Measurements from ENCODE around the gene EFCAB11.
A peak's percentile ranks its signal among the peaks of the same experiment; 100 is the strongest.

The EFCAB11 gene, protein sequence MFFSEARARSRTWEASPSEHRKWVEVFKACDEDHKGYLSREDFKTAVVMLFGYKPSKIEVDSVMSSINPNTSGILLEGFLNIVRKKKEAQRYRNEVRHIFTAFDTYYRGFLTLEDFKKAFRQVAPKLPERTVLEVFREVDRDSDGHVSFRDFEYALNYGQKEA

DNA sequence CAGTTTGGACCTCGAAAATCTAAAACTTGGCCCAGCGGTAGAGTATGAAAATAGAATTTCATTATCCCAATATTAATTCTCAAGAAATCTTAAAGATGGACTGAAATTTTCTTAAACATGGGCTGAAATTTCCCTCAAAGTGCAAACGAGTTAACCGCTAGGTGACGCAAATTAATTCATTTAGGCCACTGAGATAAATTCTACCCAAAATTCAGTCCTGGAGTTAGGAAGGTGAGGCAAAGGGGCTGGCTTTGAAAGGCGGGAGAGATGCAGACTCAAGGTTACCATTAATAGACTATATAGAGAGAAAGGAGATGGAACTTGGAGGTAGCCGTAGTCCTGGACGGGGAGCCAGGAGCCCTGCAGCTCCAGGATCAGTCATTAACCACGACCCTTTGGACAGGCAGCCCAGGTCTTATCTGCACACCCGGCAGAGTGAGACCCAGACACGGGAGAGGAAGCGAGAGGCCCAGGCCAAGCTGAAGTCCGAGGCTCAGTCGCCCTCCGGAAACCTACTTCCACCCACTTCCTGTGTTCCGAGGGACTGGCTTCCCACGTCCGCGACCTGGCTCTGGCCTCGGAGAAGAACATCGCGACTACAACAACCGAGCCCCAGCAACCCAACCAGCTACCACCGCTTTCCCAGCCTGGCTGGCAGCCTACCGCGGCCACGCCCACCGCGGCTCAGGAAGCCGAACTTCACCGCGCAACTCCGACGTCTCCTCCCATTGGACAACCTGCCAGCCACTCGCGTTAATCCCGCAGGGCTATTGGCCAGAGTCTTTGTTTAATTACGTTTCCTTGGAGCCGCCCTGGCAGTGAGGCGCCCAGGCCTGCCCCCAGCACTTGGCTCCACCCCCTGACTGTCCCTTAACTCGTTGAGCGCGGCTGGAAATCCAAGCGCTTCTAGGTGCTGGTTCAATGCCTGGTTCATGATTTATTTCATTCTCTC, at the start of gene EFCAB11:
TSS of gene EFCAB11 (minus strand) at position 661 of the 952 bp plus-strand sequence. CDS start at position 591, 70 bp downstream.
- peak; percentile 99 for DNase-seq

DNA sequence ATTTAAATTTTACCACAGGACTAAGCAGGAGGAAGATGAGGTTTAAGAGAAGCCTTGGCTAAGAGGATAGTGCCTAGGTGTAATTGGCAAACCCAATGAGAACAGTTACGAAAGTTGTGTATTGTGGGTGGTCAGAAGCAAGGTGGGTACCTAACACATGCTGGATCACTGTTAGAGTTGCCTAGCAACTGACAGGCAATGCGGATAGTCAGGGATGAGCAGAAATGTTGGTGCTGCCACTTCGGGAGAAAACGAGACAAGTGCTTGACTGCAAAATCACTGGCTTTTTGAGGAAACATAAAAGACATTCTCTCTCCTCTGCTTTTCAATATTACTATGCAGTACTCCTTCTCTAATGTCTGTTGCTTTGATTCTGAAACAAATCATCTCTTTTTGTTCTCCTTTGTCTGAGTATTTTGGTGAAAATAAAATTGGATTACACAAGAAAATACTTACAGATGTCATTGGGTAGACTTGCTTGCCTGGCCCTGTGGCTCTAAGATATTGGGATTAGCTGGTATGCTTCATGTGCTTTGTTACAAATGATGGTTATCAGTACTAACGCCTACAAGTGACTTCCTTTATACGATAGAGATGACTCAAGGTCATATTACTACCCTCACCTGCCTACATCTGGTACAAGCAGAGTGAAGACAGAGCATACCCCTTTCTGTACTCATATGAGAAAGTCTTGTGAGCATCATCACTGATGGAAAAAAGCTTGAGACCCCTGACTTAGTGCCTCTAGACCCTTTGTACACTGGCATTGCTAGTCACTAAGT, 49.2 kb upstream of the EFCAB11 start:
- no peak for DNase-seq

DNA sequence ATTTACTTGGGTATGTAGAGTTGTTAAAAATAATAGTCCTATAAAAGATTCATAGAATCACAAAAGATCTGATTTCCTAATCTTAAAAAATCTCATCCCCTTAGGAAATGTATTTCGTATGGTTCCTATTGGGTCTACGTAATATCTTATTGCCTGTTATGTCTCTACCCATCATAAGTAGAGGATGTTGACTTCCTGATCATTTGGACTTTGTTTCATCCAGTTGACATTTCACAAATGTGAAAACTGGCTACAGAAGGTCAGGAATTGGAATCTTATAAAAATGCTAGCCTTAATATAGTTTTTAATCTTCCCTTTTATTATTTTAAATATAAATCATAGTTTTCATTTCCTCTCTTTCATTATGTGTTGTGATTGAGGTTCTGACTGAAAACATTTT, 46.4 kb upstream of the EFCAB11 start:
- no peak for DNase-seq

DNA sequence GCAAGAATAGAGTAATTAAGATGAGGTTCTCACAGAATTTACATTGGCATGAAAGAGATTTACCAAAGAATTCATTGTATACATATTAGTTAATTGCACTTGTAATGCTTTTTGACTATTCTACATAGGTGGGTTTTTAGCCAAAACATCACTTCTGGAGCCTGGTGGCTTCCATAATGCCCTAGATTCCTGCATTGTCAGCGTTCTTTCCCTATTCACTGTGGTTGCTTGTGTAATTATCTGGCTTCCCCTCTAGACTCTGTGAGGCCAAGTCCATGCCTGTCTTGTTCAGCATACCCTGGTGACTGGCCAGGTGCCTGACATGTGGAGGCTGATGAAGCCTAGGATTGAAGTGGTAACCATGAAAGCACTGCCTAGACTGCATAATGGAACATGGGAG, 42.4 kb upstream of the EFCAB11 start:
- no peak for DNase-seq

DNA sequence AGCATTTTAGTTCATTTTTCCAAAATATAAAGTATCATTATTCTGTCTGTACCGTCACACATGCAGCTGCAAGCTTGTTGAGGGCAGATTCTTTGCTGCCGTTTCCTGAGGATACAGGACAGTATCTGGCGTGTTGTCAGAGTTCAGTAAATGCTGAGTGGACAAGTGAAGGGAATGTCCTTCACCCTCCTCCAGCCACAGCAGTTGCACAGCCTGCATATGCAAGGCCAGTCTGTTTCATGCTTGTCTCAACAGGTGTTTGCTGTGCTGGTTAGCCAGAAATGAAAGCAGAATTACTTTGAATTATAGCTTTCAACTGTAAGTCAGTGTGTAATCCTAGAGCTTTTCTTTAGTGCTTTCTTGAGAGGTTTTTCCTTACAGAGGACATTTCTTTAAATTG, 37.7 kb upstream of the EFCAB11 start:
- DNase-seq: no peak

DNA sequence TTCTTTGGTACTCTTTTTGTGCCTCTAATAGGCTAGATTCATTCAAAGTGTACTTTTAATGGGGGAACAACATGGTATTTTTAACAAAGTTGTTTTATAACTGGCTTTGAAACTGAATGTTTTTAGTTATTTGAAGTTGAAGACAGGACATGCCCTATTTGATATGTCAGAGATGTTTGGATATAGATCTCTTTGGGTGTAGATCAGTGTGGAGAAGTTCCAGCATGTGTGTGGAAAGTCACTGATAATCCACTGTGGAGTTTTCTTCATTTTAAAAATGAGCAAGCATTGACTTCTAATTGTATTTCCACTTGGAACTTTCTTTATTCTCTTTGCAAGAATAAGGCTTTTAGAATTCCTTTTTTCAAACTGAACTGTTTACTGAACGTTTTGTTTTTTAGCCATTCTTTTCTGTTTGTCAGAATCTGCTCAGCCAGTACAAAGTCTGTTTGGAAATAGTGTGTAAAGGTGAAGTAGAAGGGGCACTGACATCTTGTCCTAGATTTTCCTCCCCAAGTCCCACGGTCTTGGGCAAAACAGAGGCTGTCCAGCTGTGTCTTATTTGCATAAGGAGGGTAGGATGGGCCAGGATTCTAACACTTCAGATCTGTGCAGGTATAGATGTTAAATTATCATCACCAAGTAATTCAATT, 36.2 kb upstream of the EFCAB11 start:
- no peak for DNase-seq

DNA sequence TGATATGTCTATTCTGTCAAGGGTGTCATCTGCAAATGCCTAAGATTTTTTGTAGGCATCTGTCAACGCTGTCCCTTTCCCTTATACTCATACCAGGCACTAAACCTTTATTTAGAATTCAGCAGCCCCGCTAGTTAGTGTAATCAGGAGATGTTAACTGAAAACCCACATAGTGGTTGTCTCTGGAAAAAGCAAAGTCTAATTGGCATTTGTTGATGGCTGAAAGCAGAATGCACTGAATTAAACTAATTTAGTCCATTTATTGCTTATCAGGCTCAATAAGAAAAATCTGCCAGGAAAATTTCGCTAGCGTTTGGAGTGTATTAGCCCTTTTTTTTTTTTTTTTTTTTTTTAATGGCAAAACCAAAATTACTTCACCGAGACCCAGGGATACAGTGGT, 35.7 kb upstream of the EFCAB11 start:
- no peak for DNase-seq

DNA sequence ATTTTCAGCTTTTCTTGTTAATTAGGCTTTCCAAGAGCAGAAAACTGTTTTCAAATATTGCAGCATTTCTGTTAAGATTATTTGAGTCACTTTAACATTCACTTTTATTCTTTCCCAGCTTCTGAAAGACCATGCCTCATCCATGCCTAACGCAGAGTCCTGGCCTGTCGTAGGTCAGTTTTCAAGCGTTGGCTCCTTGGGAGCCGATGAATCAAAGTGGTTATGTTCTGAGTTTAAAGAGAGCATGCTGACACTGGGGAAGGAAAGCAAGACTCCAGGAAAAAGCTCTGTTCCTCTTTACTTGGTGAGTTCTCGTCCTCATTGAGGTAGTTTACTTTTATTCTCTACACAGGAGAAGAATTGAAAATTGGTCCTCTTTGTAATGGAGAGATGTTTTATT, 34.3 kb upstream of the EFCAB11 start:
- no peak for DNase-seq

DNA sequence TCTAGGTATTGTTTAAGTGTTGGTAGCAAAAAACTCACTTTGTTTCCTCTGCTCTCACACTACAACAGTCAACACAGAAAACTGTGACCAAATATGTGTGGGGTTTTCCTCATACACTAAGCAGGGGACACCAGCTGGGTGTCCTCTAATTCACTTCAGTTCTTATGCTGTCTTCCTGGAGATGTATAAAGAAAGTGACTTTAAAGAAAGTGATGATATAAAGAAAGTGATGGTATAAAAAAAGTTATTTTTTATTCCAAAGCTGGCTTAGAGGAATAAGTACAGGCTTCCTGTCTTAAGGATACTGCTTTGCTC, 32.6 kb upstream of the EFCAB11 start:
- DNase-seq: no peak

DNA sequence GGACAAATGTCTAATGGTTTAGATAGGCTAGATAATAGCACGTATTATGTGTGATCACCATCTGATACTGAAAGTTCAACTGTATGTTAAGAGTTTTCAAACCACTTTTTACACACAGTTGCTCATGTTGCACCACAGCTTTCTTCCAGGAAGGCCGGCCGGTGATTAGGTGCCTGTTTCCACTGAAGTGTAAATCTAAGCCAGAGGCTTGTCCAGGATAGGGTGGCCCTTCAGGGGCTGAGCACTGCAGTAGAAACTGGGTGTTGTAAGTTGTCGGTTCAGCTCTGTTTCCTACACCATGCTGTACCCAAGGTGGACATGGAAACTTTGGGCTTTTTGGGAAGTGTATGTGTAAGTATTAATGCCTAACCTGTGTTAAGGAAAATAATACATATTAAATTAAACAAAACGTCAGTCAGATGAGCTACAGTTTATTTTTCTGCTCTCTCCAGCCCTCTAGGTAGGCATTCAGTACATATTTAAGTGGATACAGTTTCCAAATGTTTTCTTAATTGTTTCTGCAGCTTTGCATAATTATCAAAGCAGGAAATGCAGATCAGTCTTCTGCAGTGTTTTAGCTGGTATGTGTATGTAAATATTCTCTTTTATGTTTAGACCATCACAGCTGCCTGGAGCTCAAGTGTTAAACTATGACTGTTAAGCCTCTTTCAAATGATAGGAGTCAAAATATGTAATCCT, 32.1 kb upstream of the EFCAB11 start:
- DNase-seq: no peak

DNA sequence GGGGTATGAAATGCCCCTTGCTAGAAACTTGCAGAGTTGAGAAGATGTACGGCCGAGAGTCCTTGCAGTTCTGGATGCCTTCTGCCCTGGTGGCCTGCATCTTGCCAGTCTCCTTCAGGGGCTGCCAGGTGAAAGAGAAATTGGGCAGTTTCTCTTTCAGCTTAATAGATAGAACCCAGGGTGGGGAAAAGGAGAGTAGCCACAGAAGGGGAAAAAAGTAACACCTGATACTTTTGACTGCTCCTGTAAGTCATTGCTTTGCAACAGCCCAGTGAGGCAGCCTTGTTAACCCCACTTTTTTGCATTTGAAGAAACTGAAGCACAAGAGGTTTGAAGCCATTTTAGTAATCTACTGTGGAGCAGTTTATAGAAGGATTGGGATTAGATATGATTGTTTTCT, 28.8 kb upstream of the EFCAB11 start:
- no peak for DNase-seq

DNA sequence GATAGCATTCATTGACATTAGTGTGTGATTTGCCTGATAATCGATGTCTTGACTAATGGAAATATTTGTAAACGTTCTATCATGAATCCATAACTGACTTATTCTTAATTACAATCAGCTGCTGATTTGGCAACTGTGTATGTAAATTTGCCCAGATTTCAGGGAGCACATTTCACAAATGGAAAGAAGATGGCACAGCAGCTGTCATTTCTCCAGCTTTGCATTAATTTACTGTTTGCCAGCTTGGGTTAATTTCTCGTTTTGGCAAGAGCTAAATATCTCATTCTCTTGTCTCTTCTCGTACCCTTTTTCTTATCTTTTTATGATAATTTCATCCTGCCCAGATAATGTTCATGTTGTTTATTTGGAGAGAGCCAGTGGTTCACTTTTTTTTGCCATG, 24.1 kb upstream of the EFCAB11 start:
- DNase-seq: no peak

DNA sequence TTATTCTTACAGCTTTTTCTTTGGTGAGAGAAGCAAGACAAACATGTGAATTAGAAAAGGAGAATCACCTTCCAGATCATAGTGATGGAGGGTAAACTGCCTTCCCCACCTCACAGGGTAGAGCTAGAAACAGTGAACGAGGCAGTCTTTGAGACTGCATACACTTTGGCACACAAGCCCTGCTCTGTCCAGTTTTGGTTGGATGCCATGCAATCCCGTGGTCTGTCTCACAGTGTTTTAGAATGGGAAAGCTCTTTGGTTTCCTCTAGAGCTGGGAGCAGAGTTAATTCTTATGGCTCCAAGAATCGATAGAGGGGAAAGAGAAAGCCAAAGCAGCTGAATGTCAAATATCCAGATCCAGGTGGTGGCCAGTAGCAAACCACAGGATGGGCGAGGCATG, 23.1 kb upstream of the EFCAB11 start:
- no peak for DNase-seq

DNA sequence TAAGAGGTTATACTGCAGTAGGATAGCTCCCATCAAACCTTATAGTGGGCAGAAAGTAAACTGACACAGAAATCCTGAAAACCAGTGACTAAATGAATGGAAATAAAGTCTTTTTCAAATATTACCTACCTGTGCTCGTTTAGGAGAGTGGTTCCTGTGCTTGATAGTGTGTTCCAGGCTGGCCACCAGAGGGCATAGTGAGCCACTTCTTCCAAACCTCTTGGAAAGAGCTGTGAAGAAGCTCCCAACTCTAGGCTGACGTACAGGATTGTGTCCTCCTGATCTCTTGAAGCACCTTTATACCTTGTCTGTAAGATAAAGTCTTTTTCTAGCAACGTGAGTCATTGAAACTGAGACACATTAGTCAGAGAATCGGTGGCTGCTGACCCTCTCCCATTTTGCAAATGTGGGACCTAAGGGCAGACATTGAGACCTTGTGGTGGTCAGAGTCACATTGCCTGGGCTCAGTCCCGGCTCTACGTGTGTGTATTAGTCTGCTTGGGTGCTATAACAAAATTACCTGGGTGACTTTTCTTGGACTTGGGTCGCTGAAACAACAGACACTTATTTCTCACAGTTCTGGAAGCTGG, 18.8 kb upstream of the EFCAB11 start:
- DNase-seq: peak; percentile 86

DNA sequence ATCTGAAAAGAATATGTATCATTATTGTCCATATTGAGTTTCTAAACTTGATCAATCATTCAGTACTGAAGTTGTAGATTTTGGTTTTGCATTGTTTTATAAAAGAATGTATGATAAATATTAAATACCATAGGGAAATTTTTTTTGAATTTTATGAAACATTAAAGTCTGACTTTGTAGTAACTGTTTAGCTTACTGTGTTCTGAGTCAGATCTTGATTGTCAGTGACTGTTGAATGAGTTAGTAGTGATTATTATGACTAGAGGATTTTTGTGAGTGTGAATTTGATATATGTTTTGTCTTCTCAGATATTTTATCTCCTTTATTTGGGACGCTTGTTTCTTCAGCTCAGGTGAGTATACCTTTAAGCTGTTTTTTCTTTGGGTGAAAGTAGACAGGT, 11.3 kb upstream of the EFCAB11 start:
- no peak for DNase-seq

DNA sequence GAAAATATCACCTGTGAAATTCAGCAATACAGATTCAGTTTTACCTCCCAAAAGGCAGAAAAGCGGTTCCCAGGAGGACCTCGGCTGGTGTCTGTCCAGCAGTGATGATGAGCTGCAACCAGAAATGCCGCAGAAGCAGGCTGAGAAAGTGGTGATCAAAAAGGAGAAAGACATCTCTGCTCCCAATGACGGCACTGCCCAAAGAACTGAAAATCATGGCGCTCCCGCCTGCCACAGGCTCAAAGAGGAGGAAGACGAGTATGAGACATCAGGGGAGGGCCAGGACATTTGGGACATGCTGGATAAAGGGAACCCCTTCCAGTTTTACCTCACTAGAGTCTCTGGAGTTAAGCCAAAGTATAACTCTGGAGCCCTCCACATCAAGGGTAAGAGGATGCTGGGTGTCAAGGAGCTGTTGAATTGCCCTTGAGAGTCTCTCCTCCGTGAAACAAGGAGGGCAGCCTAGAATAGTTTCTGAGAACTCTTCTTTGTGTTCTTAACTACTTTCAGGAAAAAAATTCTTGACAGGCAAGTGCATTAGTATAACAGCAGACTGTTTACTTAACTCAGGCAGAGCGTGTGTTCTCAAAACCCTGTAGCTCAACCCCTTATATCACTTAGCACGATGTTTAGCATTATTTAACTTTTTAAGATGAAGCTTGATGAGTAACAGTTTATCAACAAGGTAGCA, 8.9 kb upstream of the EFCAB11 start:
- no peak for DNase-seq

DNA sequence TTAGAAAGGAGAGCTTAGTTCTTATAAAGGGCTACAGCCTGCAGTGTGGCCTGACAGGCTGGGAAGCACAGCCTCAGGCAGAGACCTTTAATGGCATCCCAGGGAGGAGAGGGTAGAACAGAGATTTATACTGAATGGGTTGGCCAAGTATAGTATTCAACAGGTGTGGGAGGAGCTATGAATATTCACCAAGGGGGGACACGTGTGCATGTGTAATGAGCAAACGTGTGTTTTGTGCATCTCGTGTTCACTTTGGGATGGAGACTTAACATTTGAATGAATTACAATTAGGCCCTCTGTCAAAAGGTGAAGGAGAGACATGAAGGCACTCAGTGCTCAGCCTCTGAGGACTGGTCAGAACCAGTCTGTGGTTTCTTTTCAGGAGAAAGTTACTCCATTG, 6.4 kb upstream of the EFCAB11 start:
- no peak for DNase-seq

DNA sequence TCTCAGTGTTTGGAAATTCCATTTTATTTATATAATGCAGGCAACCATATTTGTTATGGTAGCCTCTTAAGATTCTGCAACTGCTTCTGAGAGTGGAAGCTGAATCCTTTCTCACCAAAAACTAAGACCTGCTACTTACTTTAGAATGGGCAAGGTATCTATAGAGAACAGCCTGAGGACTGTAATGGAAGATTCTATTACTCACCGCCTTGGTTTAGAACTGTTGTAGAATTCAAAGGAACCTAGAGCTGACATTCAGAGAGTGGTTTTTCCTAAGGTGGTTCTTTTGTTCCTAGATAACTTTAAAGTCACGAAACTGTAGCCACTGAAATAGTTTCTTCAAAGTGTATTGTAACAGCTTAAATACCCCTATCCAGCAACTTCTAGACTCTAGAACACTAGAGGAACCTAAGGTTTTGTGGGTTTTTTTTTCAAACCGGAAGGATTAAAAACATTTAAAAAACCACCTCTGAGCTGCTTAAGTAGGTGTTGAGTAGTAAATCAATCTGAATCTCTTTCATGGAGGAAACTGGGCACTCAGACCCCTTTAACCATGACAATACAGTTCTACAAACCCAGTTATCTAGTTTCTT, 5.4 kb upstream of the EFCAB11 start:
- DNase-seq: no peak

DNA sequence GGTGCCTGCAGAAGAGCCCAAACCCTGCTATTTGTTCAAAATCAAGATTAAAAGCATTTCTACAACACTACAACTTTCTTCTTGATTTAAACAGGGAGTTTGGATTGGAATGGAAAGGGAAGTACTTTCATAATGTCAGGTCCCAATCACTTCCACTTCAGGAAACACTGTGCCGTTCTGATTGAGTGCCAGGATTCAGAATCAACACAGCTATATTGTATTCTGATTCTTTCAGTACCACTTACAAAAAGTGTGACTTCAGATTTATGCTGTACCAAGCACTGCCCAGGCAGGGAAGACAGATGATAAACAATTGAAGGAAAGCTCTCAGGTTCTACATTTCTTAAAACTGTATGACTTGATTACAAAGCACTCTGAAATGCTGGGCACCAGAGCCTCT, 4.4 kb upstream of the EFCAB11 start:
- no peak for DNase-seq

DNA sequence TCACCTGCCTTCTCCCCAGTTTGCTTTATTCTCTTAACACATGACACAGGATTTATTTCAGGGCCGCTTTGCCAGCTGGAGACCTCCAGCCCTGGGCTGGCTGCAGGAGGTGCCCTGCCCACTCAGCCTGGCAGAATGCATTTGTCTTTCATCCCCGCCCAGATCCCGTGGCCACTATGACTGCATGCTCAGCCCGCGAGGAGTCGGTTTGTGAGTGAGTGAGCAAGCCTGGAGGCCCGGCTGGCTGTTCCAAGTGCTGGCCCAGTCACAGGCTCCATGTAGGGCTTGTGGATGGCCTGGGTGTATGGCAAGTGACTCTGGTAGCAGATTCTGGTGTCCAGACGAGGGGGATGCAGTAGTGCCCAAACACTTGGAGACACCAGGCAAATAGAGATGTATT, 3.3 kb upstream of the EFCAB11 start:
- no peak for DNase-seq

DNA sequence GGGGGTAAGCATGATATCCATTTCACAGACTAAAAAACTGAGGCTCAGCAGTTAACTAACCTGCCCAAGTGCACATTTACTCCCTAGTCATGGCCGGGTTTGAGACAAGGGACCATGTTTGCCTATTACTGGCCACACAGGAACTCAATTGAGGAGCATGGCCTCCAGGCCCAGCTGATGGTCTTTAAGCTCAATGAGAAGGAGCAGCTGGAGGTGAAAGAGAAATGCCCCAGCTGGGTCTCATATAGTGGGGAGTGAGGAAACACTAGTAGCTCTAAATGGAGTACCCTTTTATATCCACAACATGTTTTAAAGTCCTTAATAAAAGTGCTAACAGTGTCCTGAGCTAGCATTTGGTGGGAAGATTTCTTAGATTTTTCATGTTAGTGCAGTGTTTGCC, 2.8 kb upstream of the EFCAB11 start:
- DNase-seq: no peak
